Sigmoid colon (tissue), 7 donors: ENCODE data around the gene NRG3. TPM values are rescaled to one million over a fixed set of nuclear protein-coding genes. Genes with fewer than 3 reads are reported as not detected.

Experiments used
- DNase-seq: peaks from one replicate; pipeline ENCODE4 v3.0.0-alpha.2; 2019
- H3K27ac ChIP-seq, 4 donors: fragments of 200-600 bp; sonication (generic); one replicate each; pipeline ENCODE4 v1.5.1; 2016 to 2019; ENCODE audit warnings: mild to moderate bottlenecking in 1 of 4
- H3K27me3 ChIP-seq, 3 donors: fragments of 200-600 bp; sonication (generic); one replicate each; pipeline ENCODE4 v1.5.1; 2019; ENCODE audit warnings: mild to moderate bottlenecking in 1 of 3
- H3K36me3 ChIP-seq, 4 donors: fragments of 200-600 bp; sonication (generic); one replicate each; pipeline ENCODE4 v1.5.1; 2016 to 2019
- H3K4me1 ChIP-seq, 4 donors: fragments of 200-600 bp; sonication (generic); one replicate each; pipeline ENCODE4 v1.5.1; 2017 to 2019
- H3K4me3 ChIP-seq, 4 donors: fragments of 200-600 bp; sonication (generic); one replicate each; pipeline ENCODE4 v1.5.1; 2017 to 2019; ENCODE audit warnings: mild to moderate bottlenecking in 2 of 4, moderate library complexity in 1 of 4
- H3K9me3 ChIP-seq, 4 donors: fragments of 200-600 bp in 3 of 4; sonication (generic) in 3 of 4; one replicate each; pipeline versions ENCODE4 v1.5.1 to v1.6.1; 2013 to 2019
- EP300 ChIP-seq, 4 donors: sonication (generic); formaldehyde crosslinking; IDR thresholded peaks; one replicate each; pipeline ENCODE4 v1.6.1; 2017; ENCODE audit warnings: antibody characterized with exemption in 4 of 4
- POLR2A ChIP-seq, 2 donors: fragments of 450-650 bp; IDR thresholded peaks; one replicate each; pipeline ENCODE4 v1.6.1; 2016; ENCODE audit warnings: antibody characterized with exemption in 2 of 2, mild to moderate bottlenecking in 2 of 2, moderate library complexity in 2 of 2
- POLR2AphosphoS5 ChIP-seq, 4 donors: sonication (generic); formaldehyde crosslinking; IDR thresholded peaks; one replicate each; pipeline ENCODE4 v1.6.1; 2017; ENCODE audit warnings: antibody characterized with exemption in 4 of 4
- WGBS, 2 donors: extraction: QIAGEN DNeasy Blood & Tissue Kit; methylation state at CpG; one replicate each; pipeline ENCODE4 v1.1.7; 2013; 5-methylcytosine and 5-hydroxymethylcytosine counted together
- intact Hi-C: fragments of 100-400 bp; cut with DNase I; formaldehyde crosslinking; loops from one replicate; pipeline ENCODE4 v1.15.1; 2023
- polyA plus RNA-seq, 3 donors: library from polyadenylated mRNA; stranded (reverse); fragments of 200-250 nt; gene quantifications; one replicate each; pipeline ENCODE4 v1.2.3, GENCODE V29; 2013
- total RNA-seq, 4 donors: library from RNA; depleted of rRNA; stranded (reverse); fragments of >200 nt; gene quantifications; one replicate each; pipeline ENCODE4 v1.1.0, GENCODE V29; 2016
- TF ChIP-seq, protein P1 (sequence below), 4 experiments: fragments of 450-650 bp in 3 of 4; fragments of 200-600 bp in 1 of 4; IDR thresholded peaks; one replicate each; pipeline ENCODE4 v1.5.1; 2016 to 2019; ENCODE audit warnings: antibody characterized with exemption in 4 of 4, mild to moderate bottlenecking in 3 of 4, moderate library complexity in 2 of 4
- donor health status: healthy with polysubstance abuse.
- donor health status: Bipolar disorder and iron deficiency.
- donor health status: healthy.

Gene NRG3
- total and polyA plus RNA-seq, 7 donors: 0.17 to 2.2 (median 0.82) TPM; not detected in 2

DNA sequence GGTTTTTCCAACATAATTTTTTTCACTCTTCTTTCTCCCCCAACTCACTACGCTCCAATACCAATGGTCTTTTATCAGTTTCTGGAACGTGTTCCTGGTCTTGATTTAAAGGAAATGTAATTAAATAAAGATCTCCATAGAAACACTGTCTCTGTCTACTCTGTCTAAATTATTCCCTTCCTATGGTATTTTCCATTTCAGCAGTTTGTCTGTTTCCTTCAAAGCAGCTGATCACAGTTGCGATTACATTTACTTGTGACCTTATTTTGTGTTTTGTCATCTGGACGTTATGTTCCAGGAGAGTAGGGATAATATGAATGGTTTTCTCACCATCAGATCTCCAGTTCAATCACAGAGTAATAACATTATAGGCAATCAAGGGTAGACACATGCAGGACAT lies 359.2 kb downstream of the NRG3 start:
- Histone ChIP-seq H3K9me3 (no peaks in the 10 kb centered on the region), H3K4me1 (no peaks in the 10 kb centered on the region), H3K36me3 (no peaks in the 10 kb centered on the region), H3K4me3 (no peak overlapping the region), H3K27ac (no peak overlapping the region), H3K27me3 (no peaks in the 10 kb centered on the region)
- DNase-seq: no peak
- no peak for TF ChIP-seq POLR2AphosphoS5 (IDR thresholded peaks at IDR 0.05)
- no peak for TF ChIP-seq POLR2A (IDR thresholded peaks at IDR 0.05)
- TF ChIP-seq, protein P1, sequence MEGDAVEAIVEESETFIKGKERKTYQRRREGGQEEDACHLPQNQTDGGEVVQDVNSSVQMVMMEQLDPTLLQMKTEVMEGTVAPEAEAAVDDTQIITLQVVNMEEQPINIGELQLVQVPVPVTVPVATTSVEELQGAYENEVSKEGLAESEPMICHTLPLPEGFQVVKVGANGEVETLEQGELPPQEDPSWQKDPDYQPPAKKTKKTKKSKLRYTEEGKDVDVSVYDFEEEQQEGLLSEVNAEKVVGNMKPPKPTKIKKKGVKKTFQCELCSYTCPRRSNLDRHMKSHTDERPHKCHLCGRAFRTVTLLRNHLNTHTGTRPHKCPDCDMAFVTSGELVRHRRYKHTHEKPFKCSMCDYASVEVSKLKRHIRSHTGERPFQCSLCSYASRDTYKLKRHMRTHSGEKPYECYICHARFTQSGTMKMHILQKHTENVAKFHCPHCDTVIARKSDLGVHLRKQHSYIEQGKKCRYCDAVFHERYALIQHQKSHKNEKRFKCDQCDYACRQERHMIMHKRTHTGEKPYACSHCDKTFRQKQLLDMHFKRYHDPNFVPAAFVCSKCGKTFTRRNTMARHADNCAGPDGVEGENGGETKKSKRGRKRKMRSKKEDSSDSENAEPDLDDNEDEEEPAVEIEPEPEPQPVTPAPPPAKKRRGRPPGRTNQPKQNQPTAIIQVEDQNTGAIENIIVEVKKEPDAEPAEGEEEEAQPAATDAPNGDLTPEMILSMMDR (IDR thresholded peaks at IDR 0.05): no peak
- TF ChIP-seq EP300 (IDR thresholded peaks at IDR 0.05): no peak
- WGBS, 2 donors: 77 to 81% methylated on average over 4 of the region's 4 CpGs
- intact Hi-C loops: no loop called here

DNA sequence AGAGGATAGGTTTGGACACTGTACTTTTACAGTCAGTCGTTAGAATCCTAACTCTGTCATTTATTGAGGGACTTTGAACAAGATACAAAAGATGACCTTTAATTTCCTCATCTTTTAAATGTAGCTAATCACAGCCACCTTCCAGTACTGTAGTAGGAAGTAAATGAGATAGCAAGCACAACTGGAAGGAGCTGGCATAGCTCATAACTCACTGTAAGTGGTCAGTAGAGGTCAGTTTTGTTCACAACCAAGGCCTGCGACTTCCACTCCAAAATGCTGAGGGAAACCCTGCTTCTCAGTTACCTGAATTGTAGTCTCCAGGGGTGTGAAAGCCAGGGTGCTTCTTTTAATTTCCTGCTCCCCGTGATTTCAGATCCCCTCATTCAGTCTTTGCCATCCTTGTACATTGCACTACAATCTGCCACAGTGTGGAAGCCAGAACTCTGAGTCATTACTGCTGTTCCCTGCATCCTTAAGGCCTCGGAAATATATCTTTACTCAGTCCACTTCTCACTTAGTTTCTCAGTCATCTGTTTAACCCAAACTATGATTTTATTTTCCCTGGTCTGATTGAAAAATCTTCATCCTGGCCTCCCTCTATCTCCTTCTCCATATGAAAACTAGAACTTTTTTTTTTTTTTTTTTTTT lies 361.2 kb downstream of the NRG3 start:
- no peak overlapping the region for H3K4me3 ChIP-seq
- intact Hi-C loops: no loop called here
- H3K27ac ChIP-seq: no peak overlapping the region
- H3K4me1 ChIP-seq: no peaks in the 10 kb centered on the region
- no peak for TF ChIP-seq POLR2A (IDR thresholded peaks at IDR 0.05)
- TF ChIP-seq EP300 (IDR thresholded peaks at IDR 0.05): no peak
- TF ChIP-seq, protein P1 (IDR thresholded peaks at IDR 0.05): no peak
- TF ChIP-seq POLR2AphosphoS5 (IDR thresholded peaks at IDR 0.05): no peak
- no peaks in the 10 kb centered on the region for H3K27me3 ChIP-seq
- whole genome bisulfite sequencing, 2 donors: 56 to 77% methylated on average over 4 of the region's 4 CpGs
- H3K36me3 ChIP-seq: no peaks in the 10 kb centered on the region
- no peak for DNase-seq
- H3K9me3 ChIP-seq: no peaks in the 10 kb centered on the region

DNA sequence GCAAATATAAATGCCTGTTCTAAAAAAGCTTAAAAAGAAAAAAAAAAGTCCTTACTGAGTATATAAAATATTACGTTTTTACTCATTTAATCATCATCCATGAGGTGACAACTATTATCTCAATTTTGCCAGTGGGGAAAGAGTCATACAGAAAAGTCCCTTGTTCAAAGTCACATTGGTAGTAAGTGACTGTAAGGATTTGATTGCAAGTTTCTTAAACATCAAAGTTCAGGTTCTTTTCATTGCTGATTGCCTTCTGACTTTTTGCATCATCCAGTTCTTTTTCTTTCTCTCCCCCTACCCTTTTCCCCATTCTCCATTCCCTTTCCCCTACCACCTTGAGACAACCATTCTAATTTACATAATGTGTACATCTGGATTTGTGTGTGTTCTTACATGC lies 363.3 kb downstream of the NRG3 start:
- 66 to 81% methylated on average over 1 of the region's 1 CpG for WGBS, 2 donors
- Histone ChIP-seq H3K4me1 (no peaks in the 10 kb centered on the region), H3K4me3 (no peak overlapping the region), H3K27ac (no peak overlapping the region), H3K9me3 (peaks cover 0 to 2% (median 0%) of the 10 kb centered on the region in 4 donors), H3K27me3 (no peaks in the 10 kb centered on the region), H3K36me3 (no peaks in the 10 kb centered on the region)
- TF ChIP-seq, protein P1 (IDR thresholded peaks at IDR 0.05): no peak
- TF ChIP-seq EP300 (IDR thresholded peaks at IDR 0.05) (no peak), POLR2A (IDR thresholded peaks at IDR 0.05) (no peak)
- DNase-seq: no peak
- intact Hi-C loops: no loop called here

DNA sequence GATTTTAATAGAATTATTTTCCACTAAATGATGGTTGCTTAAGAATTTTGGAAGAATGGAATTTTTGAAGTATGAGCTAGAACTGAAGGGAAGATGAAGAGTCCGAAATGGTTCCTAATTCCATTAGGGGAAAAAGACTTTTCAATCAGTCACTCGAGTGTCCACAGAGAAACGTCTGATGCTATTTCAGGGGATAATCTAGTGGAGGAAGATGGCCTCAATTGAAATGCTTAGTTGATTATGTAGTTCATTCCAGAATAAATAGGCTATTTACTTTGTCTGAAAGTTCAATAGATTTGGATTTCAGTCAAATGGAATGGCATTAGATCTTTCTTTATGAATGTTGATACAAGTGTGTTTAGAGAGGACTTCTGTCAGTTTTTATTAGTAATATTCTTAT lies 365.4 kb downstream of the NRG3 start:
- Histone ChIP-seq H3K27ac (no peak overlapping the region), H3K9me3 (peaks cover 0 to 2% (median 0%) of the 10 kb centered on the region in 4 donors), H3K27me3 (no peaks in the 10 kb centered on the region), H3K36me3 (no peaks in the 10 kb centered on the region), H3K4me3 (no peak overlapping the region), H3K4me1 (no peaks in the 10 kb centered on the region)
- DNase-seq: no peak
- no peak for TF ChIP-seq EP300 (IDR thresholded peaks at IDR 0.05)
- TF ChIP-seq, protein P1 (IDR thresholded peaks at IDR 0.05): no peak
- TF ChIP-seq POLR2A (IDR thresholded peaks at IDR 0.05): no peak
- no peak for TF ChIP-seq POLR2AphosphoS5 (IDR thresholded peaks at IDR 0.05)
- intact Hi-C loops: no loop called here
- WGBS, 2 donors: 82 to 84% methylated on average over 3 of the region's 3 CpGs

DNA sequence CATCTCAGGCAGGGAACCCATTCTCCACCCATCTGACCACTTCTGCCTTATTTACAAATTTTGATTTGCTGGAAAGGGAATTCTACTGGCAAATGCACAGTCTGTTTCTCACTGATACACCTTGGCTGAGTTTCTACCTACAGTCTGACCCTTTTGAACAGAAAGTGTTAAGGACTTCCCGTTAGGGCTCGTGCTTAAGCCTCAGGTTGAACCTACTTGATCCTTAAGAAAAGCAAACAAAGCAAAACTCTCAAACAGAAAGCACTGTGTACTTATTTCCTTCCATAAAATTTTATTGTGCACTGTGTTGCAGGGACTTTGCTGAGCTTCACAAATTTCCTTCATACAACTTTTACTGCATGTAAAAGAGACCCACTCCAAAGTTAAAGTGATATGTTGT lies 367.8 kb downstream of the NRG3 start:
- Histone ChIP-seq H3K27me3 (no peaks in the 10 kb centered on the region), H3K36me3 (no peaks in the 10 kb centered on the region), H3K4me1 (no peaks in the 10 kb centered on the region), H3K27ac (no peak overlapping the region), H3K4me3 (no peak overlapping the region), H3K9me3 (peaks cover 0 to 2% (median 0%) of the 10 kb centered on the region in 4 donors)
- WGBS, 2 donors: 2 to 43% methylated on average over 2 of the region's 2 CpGs
- no peak for DNase-seq
- intact Hi-C loops: no loop called here
- TF ChIP-seq POLR2AphosphoS5 (IDR thresholded peaks at IDR 0.05) (no peak), POLR2A (IDR thresholded peaks at IDR 0.05) (no peak), EP300 (IDR thresholded peaks at IDR 0.05) (no peak)
- TF ChIP-seq, protein P1 (IDR thresholded peaks at IDR 0.05): no peak
